SK-N-SH (cell line): ENCODE data around the gene CHST13. TPM values are rescaled to one million over a fixed set of nuclear protein-coding genes. Genes with fewer than 3 reads are reported as not detected.

Experiments used
- CTCF ChIA-PET: fragments of 300-600, 350-600 bp; formaldehyde crosslinking; extraction: SDS; loops from one replicate; lab custom pipeline; 2021; lab: Yijun Ruan, JAX
- POLR2A ChIA-PET: fragments of 350-600 bp; sonication (Branson Sonifier 250); formaldehyde crosslinking; extraction: SDS; loops from one replicate; lab custom pipeline; 2020; ENCODE audit warnings: antibody characterized with exemption, inconsistent platforms; lab: Yijun Ruan, JAX
- DNase-seq: peaks from one replicate; pipeline ENCODE4 v3.0.0; 2012
- H2AFZ ChIP-seq: fragments of 200-600 bp; sonication (generic); 2 replicates; pipeline ENCODE4 v1.8.1; 2016; ENCODE audit warnings: antibody characterized with exemption, mild to moderate bottlenecking, low read depth
- H3F3A ChIP-seq: fragments of 200-600 bp; sonication (generic); replicated peaks from 2 replicates; pipeline ENCODE3; 2016; ENCODE audit warnings: antibody characterized with exemption, mild to moderate bottlenecking; ENCODE audit not compliant: insufficient read depth
- H3K27ac ChIP-seq, 2 experiments: fragments of 200-500 bp in 1 of 2; fragments of 200-600 bp in 1 of 2; sonication (Bioruptor generic) in 1 of 2; sonication (generic), shearing (Covaris generic) in 1 of 2; 2 replicates each; pipeline versions ENCODE4 v1.5.1 to v1.6.1; 2014 to 2016; ENCODE audit warnings: low read depth in 2 of 2, inconsistent platforms in 1 of 2, low read length in 1 of 2, mild to moderate bottlenecking in 1 of 2, mixed read lengths in 1 of 2
- H3K27me3 ChIP-seq: fragments of 200-600 bp; sonication (generic), shearing (Covaris generic); 2 replicates; pipeline ENCODE4 v1.6.1; 2016; ENCODE audit warnings: mixed run types; ENCODE audit not compliant: insufficient read depth
- H3K36me3 ChIP-seq, 2 experiments: fragments of 200-500 bp in 1 of 2; fragments of 200-600 bp in 1 of 2; sonication (Bioruptor generic) in 1 of 2; sonication (generic) in 1 of 2; replicated peaks in 1 of 2; 2 replicates each; pipeline versions ENCODE3 to v1.5.1; 2014 to 2016; ENCODE audit warnings: low read length in 1 of 2, mild to moderate bottlenecking in 1 of 2; ENCODE audit not compliant: insufficient read depth in 2 of 2, control insufficient read depth in 1 of 2
- H3K4me1 ChIP-seq, 2 experiments: fragments of 200-500 bp in 1 of 2; fragments of 200-600 bp in 1 of 2; sonication (Bioruptor generic) in 1 of 2; sonication (generic), shearing (Covaris generic) in 1 of 2; 2 replicates each; pipeline versions ENCODE4 v1.5.1 to v1.6.1; 2014 to 2016; ENCODE audit warnings: low read depth in 1 of 2, low read length in 1 of 2, mixed run types in 1 of 2; ENCODE audit not compliant: insufficient read depth in 2 of 2, control insufficient read depth in 1 of 2
- H3K4me2 ChIP-seq: fragments of 200-600 bp; sonication (generic), shearing (Covaris generic); 2 replicates; pipeline ENCODE4 v1.6.1; 2017; ENCODE audit warnings: mixed run types
- H3K4me3 ChIP-seq, 2 experiments: fragments of 200-500 bp in 1 of 2; fragments of 200-600 bp in 1 of 2; sonication (Bioruptor generic) in 1 of 2; sonication (generic), shearing (Covaris generic) in 1 of 2; 2 replicates each; pipeline versions ENCODE4 v1.5.1 to v1.8.1; 2014 to 2016; ENCODE audit warnings: low read depth in 2 of 2, inconsistent platforms in 1 of 2, low read length in 1 of 2, mild to moderate bottlenecking in 1 of 2, mixed read lengths in 1 of 2, moderate library complexity in 1 of 2
- H3K79me2 ChIP-seq: fragments of 200-600 bp; sonication (generic); 2 replicates; pipeline ENCODE4 v1.8.1; 2017; ENCODE audit warnings: mild to moderate bottlenecking; ENCODE audit not compliant: insufficient read depth
- H3K9ac ChIP-seq: fragments of 200-600 bp; sonication (generic); 2 replicates; pipeline ENCODE4 v1.6.1; 2017; ENCODE audit warnings: mixed run types
- H3K9me2 ChIP-seq: fragments of 200-600 bp; sonication (generic); 2 replicates; pipeline ENCODE4 v1.6.1; 2017; ENCODE audit warnings: mixed run types
- H3K9me3 ChIP-seq: fragments of 200-600 bp; sonication (generic); 2 replicates; pipeline ENCODE4 v1.6.1; 2017; ENCODE audit warnings: mixed run types, mild to moderate bottlenecking, moderate library complexity
- H4K20me1 ChIP-seq: fragments of 200-600 bp; sonication (generic); 2 replicates; pipeline ENCODE4 v1.6.1; 2017; ENCODE audit warnings: mild to moderate bottlenecking, mixed run types; ENCODE audit not compliant: insufficient read depth
- FOXM1 ChIP-seq: IDR thresholded peaks from 2 replicates; pipeline ENCODE4 v1.4.0; 2012; ENCODE audit warnings: low read depth, mild to moderate bottlenecking
- GABPA ChIP-seq: IDR thresholded peaks from 2 replicates; pipeline ENCODE4 v1.4.0; 2012; ENCODE audit warnings: low read depth, mild to moderate bottlenecking
- MAX ChIP-seq: IDR thresholded peaks from 2 replicates; pipeline ENCODE4 v1.4.0; 2012; ENCODE audit warnings: low read depth
- MEF2A ChIP-seq: IDR thresholded peaks from 2 replicates; pipeline ENCODE4 v1.4.0; 2012; ENCODE audit warnings: low read depth, borderline replicate concordance
- MXI1 ChIP-seq: IDR thresholded peaks from 2 replicates; pipeline ENCODE4 v1.6.1; 2012; ENCODE audit warnings: mild to moderate bottlenecking, low read depth, low read length, improper control_type of control experiment
- NFIC ChIP-seq: IDR thresholded peaks from 2 replicates; pipeline ENCODE4 v1.4.0; 2012; ENCODE audit warnings: borderline replicate concordance
- NRF1 ChIP-seq: IDR thresholded peaks from 2 replicates; pipeline ENCODE4 v1.6.1; 2012; ENCODE audit warnings: low read depth, mild to moderate bottlenecking, low read length
- REST ChIP-seq: IDR thresholded peaks from 2 replicates; pipeline ENCODE4 v1.6.1; 2012; ENCODE audit warnings: mild to moderate bottlenecking, low read depth, low read length, moderate library complexity
- RXRA ChIP-seq: IDR thresholded peaks from 2 replicates; pipeline ENCODE4 v1.4.0; 2012; ENCODE audit warnings: low read depth, mild to moderate bottlenecking, borderline replicate concordance
- SMC3 ChIP-seq: IDR thresholded peaks from 2 replicates; pipeline ENCODE4 v1.6.1; 2012; ENCODE audit warnings: low read depth, low read length, improper control_type of control experiment
- TEAD4 ChIP-seq: IDR thresholded peaks from 2 replicates; pipeline ENCODE4 v1.4.0; 2012; ENCODE audit warnings: mild to moderate bottlenecking, borderline replicate concordance; ENCODE audit not compliant: insufficient read depth
- USF1 ChIP-seq: IDR thresholded peaks from 2 replicates; pipeline ENCODE4 v1.4.0; 2012; ENCODE audit warnings: low read depth, borderline replicate concordance
- USF2 ChIP-seq: fragments of 150-350 bp; IDR thresholded peaks from 2 replicates; pipeline ENCODE4 v1.6.1; 2017; ENCODE audit warnings: antibody characterized with exemption, low read length, low read depth, borderline replicate concordance
- WGBS: methylation state at CpG from one replicate; pipeline ENCODE4 v1.1.6; 2017; ENCODE audit warnings: low lambda C conversion rate; 5-methylcytosine and 5-hydroxymethylcytosine counted together
- polyA plus RNA-seq, 3 experiments: library from polyadenylated mRNA; depleted of rRNA; stranded (reverse); fragments of >200 nt; gene quantifications; 2 replicates each; pipeline ENCODE4 v1.2.3, GENCODE V29; 2012

Gene CHST13
- polyA plus RNA-seq, 1 of the 3 experiments (the other 2 are of a cell fraction) = 0.41 TPM

GRCh38 chr3:126544596-126545281 is 20.8 kb downstream of the CHST13 start:
- H3K36me3 ChIP-seq = no peaks in the 10 kb centered on the region
- ChIA-PET POLR2A (no interaction called here), CTCF (interaction anchor here (1.1 to 1.5 kb wide), 2 partner anchors 8 to 11 kb away, joined by 3 to 6 read pairs; no protein-coding TSS in a partner anchor)
- no peak overlapping the region for H3K4me3 ChIP-seq
- no peak overlapping the region for H3K4me2 ChIP-seq
- peaks cover 5% of the 10 kb centered on the region for H3F3A ChIP-seq
- no peak overlapping the region for H2AFZ ChIP-seq
- H3K9me2 ChIP-seq = no peaks in the 10 kb centered on the region
- H3K27ac ChIP-seq = no peak overlapping the region
- H3K9me3 ChIP-seq = no peaks in the 10 kb centered on the region
- WGBS = 96% methylated on average over 4 of the region's 7 CpGs
- peaks cover 4 to 6% of the 10 kb centered on the region in 2 experiments; a peak in 2 of 4 replicates for H3K4me1 ChIP-seq
- H3K9ac ChIP-seq = no peak overlapping the region
- peak; percentile 28 for DNase-seq
- peaks cover 9% of the 10 kb centered on the region; the same call in 1 of the 2 replicates for H3K27me3 ChIP-seq
- H4K20me1 ChIP-seq = no peaks in the 10 kb centered on the region
- TF ChIP-seq MXI1 (no peak), NRF1 (no peak), TEAD4 (no peak), NFIC (no peak), RXRA (no peak), GABPA (no peak), MEF2A (no peak), REST (no peak), SMC3 (no peak), FOXM1 (no peak)
- H3K79me2 ChIP-seq = no peaks in the 10 kb centered on the region

GRCh38 chr3:126545544-126545943 is 21.6 kb downstream of the CHST13 start:
- H3K27me3 ChIP-seq = peaks cover 9% of the 10 kb centered on the region; the same call in 1 of the 2 replicates
- H3K9me2 ChIP-seq = no peaks in the 10 kb centered on the region
- H4K20me1 ChIP-seq = no peaks in the 10 kb centered on the region
- H3K4me3 ChIP-seq = no peak overlapping the region
- H3K79me2 ChIP-seq = no peaks in the 10 kb centered on the region
- no peak overlapping the region for H2AFZ ChIP-seq
- CTCF ChIA-PET = interaction anchor here (1.6 kb wide), 1 partner anchor 411 kb away, joined by 4 read pairs; no protein-coding TSS in a partner anchor
- no peak overlapping the region for H3K27ac ChIP-seq
- H3K4me2 ChIP-seq = no peak overlapping the region
- H3K4me1 ChIP-seq = peaks cover 4 to 5% of the 10 kb centered on the region in 2 experiments; a peak in 2 of 4 replicates
- DNase-seq = peak; percentile 11
- 55% methylated on average over 5 of the region's 5 CpGs for WGBS
- no peaks in the 10 kb centered on the region for H3K36me3 ChIP-seq
- peaks cover 4% of the 10 kb centered on the region for H3F3A ChIP-seq
- POLR2A ChIA-PET = no interaction called here
- TF ChIP-seq MAX (no peak), MEF2A (no peak), USF2 (no peak), USF1 (no peak)
- H3K9ac ChIP-seq = no peak overlapping the region
- no peaks in the 10 kb centered on the region for H3K9me3 ChIP-seq
